H1 (cell line): ENCODE results near the gene CDKL5. TPM values are rescaled to one million over a fixed set of nuclear protein-coding genes. Genes with fewer than 3 reads are reported as not detected.

ENCODE experiments used
- KDM1A ChIP-seq: fragments of 200-600, 300-600 bp; sonication (generic); IDR thresholded peaks from 2 replicates; pipeline ENCODE4 v1.7.1; 2016; ENCODE audit warnings: mild to moderate bottlenecking, low read length, borderline replicate concordance
- NANOG ChIP-seq: IDR thresholded peaks from 2 replicates; pipeline ENCODE4 v1.6.1; 2011; ENCODE audit warnings: low read length, low read depth, mild to moderate bottlenecking, inconsistent platforms; ENCODE audit not compliant: insufficient read depth, poor library complexity, severe bottlenecking
- RBBP5 ChIP-seq: IDR thresholded peaks from 2 replicates; pipeline ENCODE4 v1.7.1; 2012; ENCODE audit warnings: low read depth, mild to moderate bottlenecking, inconsistent platforms, low read length, moderate library complexity, borderline replicate concordance
- RFX5 ChIP-seq: IDR thresholded peaks from 2 replicates; pipeline ENCODE4 v1.6.1; 2011; ENCODE audit warnings: low read depth, low read length, improper control_type of control experiment, borderline replicate concordance
- TEAD4 ChIP-seq: IDR thresholded peaks from 2 replicates; pipeline ENCODE4 v1.6.1; 2012; ENCODE audit warnings: low read depth, low read length, inconsistent platforms, mixed read lengths
- polyA plus RNA-seq, 7 experiments: library from polyadenylated mRNA; depleted of rRNA in 3 of 7; stranded (reverse) in 5 of 7; unstranded in 2 of 7; fragments of >200 nt in 5 of 7; fragments of 200-250 nt in 2 of 7; gene quantifications; 1 replicate in 5 of 7; 2 replicates in 1 of 7; 4 replicates in 1 of 7; pipeline versions ENCODE4 v1.2.1 to v1.2.3, GENCODE V29; 2011 to 2013; ENCODE audit warnings: missing spikeins in 2 of 7, mixed read lengths in 2 of 7
- total RNA-seq: library from RNA; stranded (reverse); fragmentation: NEBNext Ultra II Directional; extraction: Animal tissue kit (Norgen Biotek cat#: 25700); gene quantifications from 2 replicates; pipeline ENCODE4 v1.2.1, GENCODE V29; 2021

The CDKL5 gene
- total and polyA plus RNA-seq, 2 of the 8 experiments (the other 6 are each of a cell fraction or from before 2014, with no cell fraction given) = 5.5 to 15.6 TPM

GRCh38 chrX:18457000-18457399 is 31.6 kb downstream of the CDKL5 start (continued):
- TF ChIP-seq RFX5 (no peak), NANOG (no peak), KDM1A (no peak), RBBP5 (no peak), TEAD4 (no peak)
